Sigmoid colon (tissue), 4 donors: ENCODE data around the gene XPNPEP1.

Source experiments
- CTCF ChIP-seq, 4 experiments: fragments of 450-650 bp in 3 of 4; fragments of 200-600 bp in 1 of 4; IDR thresholded peaks; one replicate each; pipeline ENCODE4 v1.5.1; 2016 to 2019; ENCODE audit warnings: antibody characterized with exemption in 4 of 4, mild to moderate bottlenecking in 3 of 4, moderate library complexity in 2 of 4
- EP300 ChIP-seq, 4 donors: sonication (generic); formaldehyde crosslinking; IDR thresholded peaks; one replicate each; pipeline ENCODE4 v1.6.1; 2017; ENCODE audit warnings: antibody characterized with exemption in 4 of 4
- POLR2A ChIP-seq, 2 donors: fragments of 450-650 bp; IDR thresholded peaks; one replicate each; pipeline ENCODE4 v1.6.1; 2016; ENCODE audit warnings: antibody characterized with exemption in 2 of 2, mild to moderate bottlenecking in 2 of 2, moderate library complexity in 2 of 2
- POLR2AphosphoS5 ChIP-seq, 4 donors: sonication (generic); formaldehyde crosslinking; IDR thresholded peaks; one replicate each; pipeline ENCODE4 v1.6.1; 2017; ENCODE audit warnings: antibody characterized with exemption in 4 of 4

GRCh38 chr10:109914966-109915365 is 8.3 kb downstream of the XPNPEP1 start:
- no peak for TF ChIP-seq POLR2AphosphoS5 (IDR thresholded peaks at IDR 0.05)
- TF ChIP-seq CTCF (IDR thresholded peaks at IDR 0.05) = no peak
- TF ChIP-seq POLR2A (IDR thresholded peaks at IDR 0.05) = no peak
- no peak for TF ChIP-seq EP300 (IDR thresholded peaks at IDR 0.05)
